Astrocyte (in vitro differentiated cells and primary cell): ENCODE results near the gene SNX21.

Experiments
- CTCF ChIP-seq: IDR thresholded peaks from 2 replicates; pipeline ENCODE4 v1.5.1; 2011; ENCODE audit warnings: low read depth, mild to moderate bottlenecking, inconsistent platforms, low read length, moderate library complexity; ENCODE audit not compliant: insufficient read depth
- EZH2 ChIP-seq: IDR thresholded peaks from 2 replicates; pipeline ENCODE4 v1.6.1; 2012; ENCODE audit warnings: mild to moderate bottlenecking, low read length, inconsistent platforms; ENCODE audit not compliant: insufficient read depth

- TF ChIP-seq CTCF, result no peak
- no peak for TF ChIP-seq EZH2
Measured at GRCh38 chr20:45833883-45834796, 541 bp downstream of the SNX21 start.
